CD4-positive, alpha-beta T cell treated with Interleukin-17A for 4 hours (primary cell): ENCODE measurements around the gene SPATA31D1.

Experiments
- DNase-seq: peaks from one replicate; pipeline ENCODE4 v3.0.0-alpha.2; 2020; ENCODE audit warnings: mixed read lengths

SPATA31D1 gene

DNA sequence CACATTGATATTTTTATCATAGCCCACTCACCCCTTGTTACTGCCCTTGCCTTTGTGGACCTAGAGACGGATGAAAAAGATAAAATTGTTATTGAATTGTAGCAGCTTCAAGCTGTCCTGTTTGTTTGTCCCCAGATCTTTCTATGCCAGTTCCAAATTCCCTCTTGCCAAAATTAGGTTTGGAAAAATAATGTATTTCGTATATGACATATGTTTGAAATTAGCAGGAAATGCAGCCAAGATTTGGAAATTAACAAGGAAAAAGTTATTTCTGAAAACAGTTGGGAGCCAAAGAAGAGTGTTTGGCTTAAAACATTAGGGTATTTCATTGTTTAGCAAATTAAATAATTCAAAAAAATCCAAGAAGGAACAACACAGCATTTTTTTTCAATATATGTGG lies 33.5 kb downstream of the SPATA31D1 start:
- no peak for DNase-seq

DNA sequence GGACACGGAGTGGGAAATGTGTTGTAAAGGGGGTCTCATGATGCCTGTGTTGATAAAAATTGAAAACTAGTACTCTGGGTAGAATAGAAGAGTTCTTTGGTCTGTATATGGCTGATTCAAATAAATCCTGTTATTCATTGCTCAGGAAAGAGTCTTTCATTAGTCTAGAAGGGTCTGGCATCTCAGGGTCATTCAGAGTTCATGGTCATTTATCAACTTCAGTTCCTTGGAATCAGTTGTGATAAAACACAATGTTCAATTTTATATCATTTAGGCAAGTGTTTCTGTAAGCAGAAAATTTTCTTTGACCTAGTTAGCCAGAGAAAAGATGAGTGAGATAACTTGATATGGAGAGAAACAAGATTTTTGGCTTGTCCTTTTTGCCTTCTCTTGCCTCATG lies 36.3 kb downstream of the SPATA31D1 start:
- DNase-seq = no peak

DNA sequence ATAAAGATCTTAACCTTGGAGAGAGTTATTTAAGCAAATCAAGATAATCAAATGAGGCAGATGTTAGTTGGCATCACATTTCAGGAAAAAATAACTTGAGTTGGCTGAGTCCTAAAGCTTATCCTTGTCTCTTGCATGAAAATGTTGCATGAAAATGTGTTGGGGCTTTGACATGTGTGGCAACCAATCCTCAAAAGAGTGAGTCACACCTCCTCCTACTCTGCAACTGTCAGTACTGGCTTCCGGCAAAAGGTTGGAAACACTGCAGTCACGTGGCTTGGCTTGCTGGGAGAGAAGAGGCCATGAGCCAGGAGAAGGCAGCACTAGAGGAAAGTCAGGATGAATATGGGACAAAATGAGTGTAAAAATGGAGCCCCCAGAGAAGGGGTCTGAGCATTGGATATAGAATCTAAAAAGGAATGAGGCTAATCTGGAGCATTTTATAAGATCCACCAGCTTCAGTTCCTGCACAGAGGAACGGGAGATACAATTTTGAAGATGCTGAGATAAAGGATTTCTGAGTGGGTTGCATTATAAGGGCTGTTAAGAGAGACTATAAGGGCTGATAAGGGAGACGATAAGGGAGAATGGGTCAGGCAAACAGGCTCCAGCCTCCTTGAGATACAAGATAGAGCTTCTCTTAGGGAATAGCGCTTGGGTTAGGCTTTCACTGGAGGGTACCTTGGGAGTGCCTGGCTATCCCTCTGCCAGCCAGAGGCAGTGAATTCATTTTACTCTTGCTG lies 43.1 kb downstream of the SPATA31D1 start:
- DNase-seq = no peak

DNA sequence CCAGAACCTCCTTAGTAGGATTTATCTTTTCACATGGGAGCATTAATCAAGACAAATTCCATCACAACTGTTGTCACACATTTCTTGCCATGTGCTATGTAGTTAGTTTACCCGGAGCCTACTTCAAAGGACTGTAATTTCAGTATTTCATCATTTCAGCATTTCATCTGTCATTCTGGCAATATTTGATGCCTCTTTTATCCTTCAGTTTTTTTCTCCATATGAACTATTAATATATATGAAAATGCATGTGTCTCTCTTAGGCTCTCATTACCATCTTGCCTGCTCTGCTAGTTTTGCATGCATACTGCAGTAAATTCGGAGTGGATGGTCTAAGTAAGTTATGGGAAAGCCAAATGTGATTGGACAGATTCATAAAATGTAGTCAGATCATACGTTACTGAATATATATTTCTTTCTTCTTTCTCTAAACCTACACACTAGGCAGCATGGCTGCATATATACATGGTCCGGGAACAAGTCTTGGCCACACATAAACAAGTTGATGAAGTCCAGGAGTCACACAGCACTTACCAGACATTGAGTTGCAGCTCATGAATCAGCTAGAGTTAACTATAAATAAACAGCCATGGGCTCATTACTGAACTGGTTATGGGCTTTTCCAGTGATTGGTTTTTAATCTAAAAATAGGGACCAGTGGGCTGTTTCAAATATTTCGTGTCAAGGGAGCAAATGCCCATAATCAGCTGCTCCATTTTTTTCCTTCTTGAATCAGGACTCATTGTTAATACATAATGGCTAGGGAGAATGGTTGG lies 46.6 kb downstream of the SPATA31D1 start:
- DNase-seq = no peak

DNA sequence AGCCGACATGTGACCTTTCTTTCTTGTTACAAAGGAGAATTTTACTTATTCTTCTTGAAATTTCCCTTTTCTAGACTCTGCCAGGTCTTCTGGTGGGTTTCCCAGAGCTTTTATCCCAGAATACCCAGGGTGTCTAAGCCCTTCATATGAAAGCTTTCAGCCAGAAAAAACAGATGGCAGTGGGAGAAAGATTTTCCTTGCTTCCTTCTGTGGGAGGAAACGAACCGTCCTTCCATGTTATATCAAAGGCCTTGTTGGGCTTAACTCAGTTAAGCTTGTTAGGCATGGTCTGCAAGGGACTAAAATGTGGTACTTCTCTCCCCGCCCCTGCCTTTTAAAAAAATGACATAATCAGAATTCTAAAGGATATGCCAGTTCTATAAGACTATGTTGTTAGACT lies 47.5 kb downstream of the SPATA31D1 start:
- no peak for DNase-seq

DNA sequence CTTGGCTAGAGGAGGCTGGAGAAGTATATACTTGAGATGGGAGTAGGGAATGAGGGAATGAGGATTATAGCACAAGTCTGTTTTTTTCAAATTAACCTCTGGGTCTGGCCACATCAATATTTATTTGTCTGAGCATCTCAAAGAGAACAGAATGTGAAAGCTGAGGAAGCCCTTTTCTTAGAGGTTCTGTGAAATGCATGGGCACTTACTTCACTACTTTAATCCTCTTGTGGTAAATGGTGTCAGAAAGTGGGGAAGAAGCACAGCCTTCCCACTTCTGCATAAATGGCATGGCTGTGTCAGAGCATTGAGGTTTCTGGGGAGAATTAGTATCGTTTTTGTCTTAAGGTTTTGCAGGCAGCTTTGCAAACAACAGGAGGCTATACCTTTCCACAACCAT lies 48.6 kb downstream of the SPATA31D1 start:
- DNase-seq = no peak

DNA sequence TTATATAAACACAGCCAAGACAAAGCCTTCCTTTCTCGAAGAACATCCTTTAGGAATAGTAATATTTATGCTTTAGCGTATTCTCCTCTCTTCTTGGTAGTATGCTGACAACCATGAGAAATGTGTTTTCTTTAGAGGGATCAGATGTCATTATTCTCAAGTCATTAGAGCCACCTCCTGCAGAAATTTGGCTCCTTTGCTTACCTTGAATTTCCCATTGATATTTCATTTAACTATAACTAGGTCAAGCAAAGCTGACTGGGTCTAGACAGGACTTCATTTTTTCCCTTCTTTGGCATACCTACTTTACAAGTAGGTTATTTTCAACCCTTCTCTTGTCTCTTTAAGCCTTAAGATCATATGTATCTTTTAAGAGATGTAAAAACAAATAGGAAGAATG lies 50.3 kb downstream of the SPATA31D1 start:
- no peak for DNase-seq
